Coronary artery (tissue), 2 donors: Measurements from ENCODE around the gene CFDP1.
"Not testable (repeated sequence)": the region's sequence is repeated elsewhere in the genome, so short reads cannot be mapped to it uniquely, and the experiment has no call there.

ENCODE experiments used
- DNase-seq: peaks from one replicate; pipeline ENCODE4 v3.0.0-alpha.2; 2017; ENCODE audit warnings: low spot score
- H3K27ac ChIP-seq, 2 donors: fragments of 200-600 bp; sonication (generic); one replicate each; pipeline ENCODE4 v1.5.1; 2016 to 2019
- H3K4me3 ChIP-seq: fragments of 200-600 bp; sonication (generic); 2 replicates; pipeline ENCODE4 v1.5.1; 2016; ENCODE audit warnings: mild to moderate bottlenecking, moderate library complexity
- CTCF ChIP-seq: fragments of 200-600 bp; sonication (generic); IDR thresholded peaks from one replicate; pipeline ENCODE4 v1.5.1; 2019; ENCODE audit warnings: antibody characterized with exemption

Gene CFDP1

DNA sequence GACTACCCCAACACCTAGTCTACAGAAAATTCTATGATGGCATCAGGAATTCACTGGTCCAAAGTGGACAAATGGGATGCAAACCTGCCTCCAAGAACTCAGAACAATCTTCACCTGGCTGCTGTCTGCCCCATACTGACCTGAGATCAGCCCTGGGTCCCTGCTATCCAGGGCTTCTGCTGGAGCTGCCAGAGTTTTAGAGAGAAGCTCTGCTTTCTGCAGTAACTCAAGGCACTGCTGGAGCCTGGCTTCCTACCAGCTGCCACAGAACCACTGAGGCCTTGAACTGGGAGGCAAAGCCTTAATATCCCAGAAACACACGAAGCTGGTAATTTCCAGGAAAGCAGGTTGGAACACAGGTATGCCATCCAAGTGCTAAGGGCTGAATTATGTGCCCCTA lies 23.7 kb upstream of the CFDP1 start:
- Histone ChIP-seq H3K4me3 (no peak overlapping the region), H3K27ac (no peak overlapping the region)
- no peak for DNase-seq
- no peak for TF ChIP-seq CTCF

- not testable (repeated sequence) for H3K27ac ChIP-seq, DNase-seq, H3K4me3 ChIP-seq
Measured at GRCh38 chr16:75456486-75456885, 23.2 kb upstream of the CFDP1 start.

GRCh38 chr16:75455677-75456076 lies 22.4 kb upstream of the CFDP1 start:
- TF ChIP-seq CTCF, result no peak
- no peak overlapping the region for H3K27ac ChIP-seq
- DNase-seq, result no peak

DNA sequence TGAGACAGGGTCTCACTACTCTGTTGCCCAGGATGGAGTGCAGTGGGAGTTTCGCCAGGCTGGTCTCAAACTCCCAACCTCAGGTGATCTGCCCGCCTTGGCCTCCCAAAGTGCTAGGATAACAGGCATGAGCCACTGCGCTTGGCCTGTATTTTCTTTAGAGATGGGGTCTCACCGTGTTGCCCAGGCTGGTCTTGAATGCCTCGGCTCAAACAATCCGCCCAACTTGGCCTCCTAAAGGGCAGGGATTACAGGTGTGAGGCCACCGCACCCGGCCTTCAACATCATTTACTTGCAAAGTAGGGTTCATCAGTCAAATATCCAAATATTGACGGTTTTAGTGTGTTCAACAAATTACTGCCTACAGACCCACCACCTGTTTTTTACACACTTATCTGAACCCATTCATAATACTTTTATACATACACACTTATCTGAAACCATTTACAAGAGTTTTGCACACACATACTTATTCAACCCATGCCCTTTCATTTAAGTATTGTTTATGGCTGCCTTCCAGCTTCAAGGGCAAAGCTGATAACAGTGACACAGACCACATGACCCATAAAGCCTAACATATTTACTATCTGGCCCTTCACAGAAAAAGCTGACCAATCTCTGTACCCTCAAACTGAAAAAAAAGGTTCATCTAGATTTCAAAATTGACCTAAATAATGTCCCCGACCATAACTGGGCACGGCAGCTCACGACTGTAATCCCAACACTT lies 19.3 kb upstream of the CFDP1 start:
- H3K27ac ChIP-seq, result no peak overlapping the region
- no peak for DNase-seq

More at GRCh38 chr16:75455677-75456076, 22.4 kb upstream of the CFDP1 start:
- no peak overlapping the region for H3K4me3 ChIP-seq

DNA sequence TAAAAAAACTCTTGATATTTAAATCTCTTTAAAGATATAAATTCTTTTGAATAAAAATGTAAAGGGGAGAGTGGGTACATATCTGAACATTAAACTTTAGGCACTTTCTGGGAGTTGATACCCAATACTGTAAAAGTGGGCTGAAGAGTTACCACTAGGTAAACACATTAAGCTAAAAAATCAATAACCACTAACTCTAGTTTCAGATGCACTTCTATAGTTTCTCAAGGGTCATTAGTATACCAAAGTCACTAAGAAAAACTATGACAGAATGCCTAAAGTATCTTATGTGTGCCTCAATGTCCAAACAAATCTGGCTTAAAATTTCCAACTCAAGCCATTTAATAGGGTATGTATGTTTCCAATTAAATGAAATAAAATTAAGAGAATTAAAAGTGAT lies 13.1 kb upstream of the CFDP1 start:
- Histone ChIP-seq H3K27ac (no peak overlapping the region), H3K4me3 (no peak overlapping the region)
- no peak for DNase-seq
- TF ChIP-seq CTCF, result no peak

More for the DNA sequence above, 19.3 kb upstream of the CFDP1 start:
- H3K4me3 ChIP-seq, result no peak overlapping the region
- TF ChIP-seq CTCF, result no peak

DNA sequence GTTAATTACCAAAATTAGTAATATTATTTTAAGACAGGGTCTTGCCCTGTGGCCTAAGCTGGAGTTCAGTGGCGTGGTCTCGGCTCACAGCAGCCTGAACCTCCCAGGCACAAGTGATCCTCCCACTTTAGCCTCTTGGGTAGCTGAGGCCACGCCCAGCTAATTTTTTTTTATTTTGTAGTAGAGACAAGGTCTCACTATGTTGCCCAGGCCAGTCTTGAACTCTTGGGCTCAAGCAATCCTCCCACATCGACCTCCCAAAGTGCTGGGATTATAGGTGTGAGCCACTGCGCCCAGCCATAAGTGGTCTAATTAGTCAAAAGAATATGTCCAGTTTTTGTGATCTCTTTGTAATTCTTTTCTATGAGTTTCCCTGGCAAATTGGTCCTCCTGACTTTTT lies 12.0 kb upstream of the CFDP1 start:
- no peak for TF ChIP-seq CTCF
- Histone ChIP-seq H3K27ac (peak overlapping the region in 1 of 2 donors; percentile 46), H3K4me3 (no peak overlapping the region)
- no peak for DNase-seq

DNA sequence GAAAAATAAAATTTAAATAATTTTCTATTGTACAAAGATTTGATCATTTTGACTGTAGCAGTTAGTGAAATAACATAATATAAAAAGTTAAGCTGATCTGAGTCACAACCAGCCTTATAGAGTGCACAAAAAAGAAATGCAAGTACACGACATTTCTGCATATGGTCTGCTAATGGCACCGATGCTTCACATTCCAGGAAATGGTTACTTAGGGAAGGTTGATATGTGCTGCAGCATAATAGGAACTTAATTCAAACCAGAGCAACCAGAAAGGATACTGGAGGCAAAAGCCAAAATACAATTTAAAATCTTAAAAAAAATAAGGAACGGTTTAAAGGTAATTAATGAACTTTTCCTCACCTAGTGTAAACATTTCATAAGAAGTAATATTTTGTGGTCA lies 10.0 kb upstream of the CFDP1 start:
- TF ChIP-seq CTCF, result no peak

More for the DNA sequence above, 10.0 kb upstream of the CFDP1 start:
- Histone ChIP-seq H3K4me3 (no peak overlapping the region), H3K27ac (no peak overlapping the region)
- DNase-seq, result no peak
